ENCODE results near the gene GNS. TPM values are rescaled to one million over a fixed set of nuclear protein-coding genes. Genes with fewer than 3 reads are reported as not detected.

Gene GNS
- total RNA-seq, 1 donor from 2014 or later = 199 TPM

DNA sequence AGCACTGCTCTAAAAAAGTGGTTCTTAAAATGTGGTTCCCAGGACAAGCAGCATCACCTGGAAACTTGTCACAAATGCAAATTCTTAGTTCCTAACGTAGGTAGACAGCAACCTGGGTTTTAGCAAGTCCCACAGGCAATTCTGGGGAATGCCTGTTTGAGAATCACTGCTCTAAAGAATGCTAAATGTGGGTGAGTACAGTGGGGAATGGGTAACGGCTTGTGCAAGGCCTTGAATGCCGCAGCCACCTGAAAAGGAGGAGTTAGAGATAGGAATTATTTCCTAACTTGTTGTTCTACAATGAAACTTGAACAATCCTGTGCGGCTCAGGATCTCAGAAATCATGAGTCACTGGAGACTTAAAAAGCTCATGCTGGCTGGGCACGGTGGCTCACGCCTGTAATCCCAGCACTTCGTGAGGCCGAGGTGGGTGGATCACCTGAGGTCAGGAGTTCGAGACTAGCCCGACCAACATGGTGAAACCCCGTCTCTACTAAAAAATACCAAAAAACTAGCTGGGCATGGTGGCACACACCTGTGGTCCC is 34.9 kb downstream of the GNS start:
- DNase-seq = no peak
- Histone ChIP-seq H3K4me3 (no peak overlapping the region), H3K4me1 (no peaks in the 10 kb centered on the region), H3K27me3 (ENCODE audit: low read depth) (no peaks in the 10 kb centered on the region), H3K9me3 (no peaks in the 10 kb centered on the region), H3K36me3 (peaks cover 81% of the 10 kb centered on the region), H3K27ac (no peak overlapping the region)
- TF ChIP-seq CTCF (IDR thresholded peaks at IDR 0.05) = no peak
- intact Hi-C loops (cut with DNase I) = no loop called here
- no peak for ATAC-seq

GRCh38 chr12:64723630-64724029 is 35.6 kb downstream of the GNS start:
- intact Hi-C loops (cut with DNase I) = no loop called here
- Histone ChIP-seq H3K36me3 (peaks cover 84% of the 10 kb centered on the region), H3K27ac (no peak overlapping the region), H3K4me3 (no peak overlapping the region), H3K4me1 (no peaks in the 10 kb centered on the region), H3K9me3 (no peaks in the 10 kb centered on the region), H3K27me3 (ENCODE audit: low read depth) (no peaks in the 10 kb centered on the region)
- DNase-seq (no peak), ATAC-seq (no peak)
- TF ChIP-seq CTCF (IDR thresholded peaks at IDR 0.05) = no peak

GRCh38 chr12:64722835-64723234 is 36.4 kb downstream of the GNS start:
- Histone ChIP-seq H3K9me3 (no peaks in the 10 kb centered on the region), H3K27me3 (ENCODE audit: low read depth) (no peaks in the 10 kb centered on the region), H3K4me3 (no peak overlapping the region), H3K36me3 (peaks cover 84% of the 10 kb centered on the region), H3K27ac (no peak overlapping the region), H3K4me1 (no peaks in the 10 kb centered on the region)
- ATAC-seq (no peak), DNase-seq (no peak)
- no peak for TF ChIP-seq CTCF (IDR thresholded peaks at IDR 0.05)
- intact Hi-C loops (cut with DNase I) = no loop called here

GRCh38 chr12:64720884-64721283 is 38.3 kb downstream of the GNS start:
- ATAC-seq = no peak
- no peak for TF ChIP-seq CTCF (IDR thresholded peaks at IDR 0.05)
- no peak overlapping the region for H3K27ac ChIP-seq
- H3K36me3 ChIP-seq = peaks cover 91% of the 10 kb centered on the region
- intact Hi-C loops (cut with DNase I) = no loop called here
- H3K27me3 ChIP-seq (ENCODE audit: low read depth) = no peaks in the 10 kb centered on the region
- no peaks in the 10 kb centered on the region for H3K4me1 ChIP-seq
- DNase-seq = no peak
- no peaks in the 10 kb centered on the region for H3K9me3 ChIP-seq
- H3K4me3 ChIP-seq = no peak overlapping the region

DNA sequence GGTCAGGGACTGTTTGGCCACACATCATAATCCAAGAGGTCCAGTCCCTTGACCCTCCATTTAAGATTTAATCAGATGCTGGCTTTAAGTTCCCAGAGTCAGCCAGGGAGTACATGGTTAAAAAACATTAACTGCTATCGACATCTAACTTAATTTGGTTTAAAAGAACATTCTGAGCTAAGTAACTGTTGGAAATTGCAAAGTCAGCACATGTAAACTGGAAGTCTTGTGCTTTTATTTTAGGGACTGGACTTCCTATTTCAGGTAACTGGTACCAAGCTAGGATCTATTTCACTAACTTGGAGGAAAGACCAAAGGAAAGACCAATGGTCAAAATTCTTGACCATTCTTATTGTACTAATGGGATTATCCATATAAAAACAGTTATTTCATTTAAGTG is 40.6 kb downstream of the GNS start:
- H3K4me1 ChIP-seq = no peaks in the 10 kb centered on the region
- H3K9me3 ChIP-seq = no peaks in the 10 kb centered on the region
- TF ChIP-seq CTCF (IDR thresholded peaks at IDR 0.05) = no peak
- intact Hi-C loops (cut with DNase I) = no loop called here
- H3K27me3 ChIP-seq (ENCODE audit: low read depth) = no peaks in the 10 kb centered on the region
- H3K4me3 ChIP-seq = no peak overlapping the region
- DNase-seq (no peak), ATAC-seq (no peak)
- peaks cover 99% of the 10 kb centered on the region for H3K36me3 ChIP-seq
- H3K27ac ChIP-seq = no peak overlapping the region

Data from lower lobe of right lung (tissue), 2 donors.